Esophagus muscularis mucosa (tissue), 4 donors: ENCODE measurements around the gene PTGER2.

Experiments used
- CTCF ChIP-seq, 3 experiments: fragments of 200-600 bp in 2 of 3; fragments of 450-650 bp in 1 of 3; sonication (generic) in 2 of 3; IDR thresholded peaks; one replicate each; pipeline ENCODE4 v1.5.1; 2017 to 2019; ENCODE audit warnings: antibody characterized with exemption in 3 of 3, mild to moderate bottlenecking in 2 of 3, moderate library complexity in 1 of 3
- EP300 ChIP-seq: sonication (generic); formaldehyde crosslinking; IDR thresholded peaks from one replicate; pipeline ENCODE4 v1.6.1; 2017; ENCODE audit warnings: antibody characterized with exemption
- POLR2A ChIP-seq: fragments of 450-650 bp; IDR thresholded peaks from one replicate; pipeline ENCODE4 v1.6.1; 2017; ENCODE audit warnings: antibody characterized with exemption, moderate library complexity, mild to moderate bottlenecking, low read depth
- POLR2AphosphoS5 ChIP-seq, 2 donors: sonication (generic); formaldehyde crosslinking; IDR thresholded peaks; one replicate each; pipeline ENCODE4 v1.6.1; 2017; ENCODE audit warnings: antibody characterized with exemption in 2 of 2

- TF ChIP-seq CTCF (IDR thresholded peaks at IDR 0.05) (no peak), EP300 (no peak), POLR2A (no peak), POLR2AphosphoS5 (IDR thresholded peaks at IDR 0.05) (no peak)
Observed at GRCh38 chr14:52338051-52338681, 24.1 kb downstream of the PTGER2 start.
